ENCODE results near the gene SLC10A1. TPM values are rescaled to one million over a fixed set of nuclear protein-coding genes. Genes with fewer than 3 reads are reported as not detected.

SLC10A1 gene
- total and polyA plus RNA-seq, 2 of the 8 experiments (the other 6 are each of a cell fraction or from before 2014, with no cell fraction given), result not detected

DNA sequence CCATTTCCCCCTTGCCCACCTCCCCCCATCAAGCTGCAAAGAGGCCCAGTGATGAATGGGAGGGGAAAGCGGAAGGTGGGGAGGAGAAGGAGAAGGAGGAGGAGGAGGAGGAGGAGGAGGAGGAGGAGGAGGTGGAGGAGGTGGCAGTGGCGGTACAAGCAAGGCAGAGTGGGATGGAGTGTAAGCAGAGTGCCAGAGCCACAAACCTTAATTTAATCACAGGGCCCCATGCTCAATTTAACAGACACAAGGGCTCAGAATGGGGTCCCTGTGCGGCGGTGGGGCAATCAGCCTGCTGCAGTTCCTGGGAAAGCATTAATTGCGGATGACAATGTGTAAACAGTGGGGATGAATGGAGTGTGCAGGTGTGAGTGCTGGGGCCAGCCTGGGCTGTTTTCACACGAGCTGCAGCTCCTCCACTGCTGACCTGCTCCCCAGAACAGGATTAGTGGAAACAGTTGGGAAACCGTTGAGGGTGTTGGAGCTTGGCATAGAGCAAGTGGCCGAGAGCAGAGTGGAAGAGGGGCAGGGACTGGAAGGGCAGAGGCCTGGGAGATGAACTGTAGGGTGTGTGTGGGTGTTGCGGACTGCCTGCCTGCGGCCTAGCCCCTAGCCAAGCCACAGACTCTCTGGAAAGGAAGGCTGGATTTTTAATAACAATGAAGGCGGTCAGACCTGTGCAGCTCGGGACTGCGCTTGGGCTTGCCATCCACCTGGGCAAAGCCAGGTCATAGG, 45.8 kb upstream of the SLC10A1 start:
- Histone ChIP-seq H3K27me3 (replicated peaks in 1 of 4; ENCODE audit: control insufficient read depth in 3 of 4, extremely low read depth in 1 of 4, insufficient read depth in 3 of 4, low read length in 3 of 4) (no peaks in the 10 kb centered on the region), H3K27ac (ENCODE audit: low read depth, low read length) (no peak overlapping the region), H3K36me3 (ENCODE audit: control insufficient read depth in 2 of 4, insufficient read depth in 4 of 4, low read length in 3 of 4) (no peaks in the 10 kb centered on the region), H3K79me2 (ENCODE audit: control insufficient read depth in 1 of 2, insufficient read depth in 2 of 2, low read length in 2 of 2) (no peaks in the 10 kb centered on the region), H4K20me1 (replicated peaks in 1 of 2; ENCODE audit: control insufficient read depth in 1 of 2, insufficient read depth in 2 of 2, low read length in 2 of 2) (peaks cover 0 to 4% of the 10 kb centered on the region in 2 experiments), H3K4me3 (ENCODE audit: extremely low read depth in 1 of 4, insufficient read depth in 2 of 4, low read depth in 3 of 4, low read length in 4 of 4) (no peak overlapping the region), H3K79me1 (ENCODE audit: low read depth, low read length) (no peaks in the 10 kb centered on the region; the same call in 1 of the 2 replicates), H3K4me2 (ENCODE audit: insufficient read depth in 1 of 2, low read depth in 2 of 2, low read length in 2 of 2) (peak overlapping the region in 1 of 2 experiments; percentile 20; a peak in 1 of 4 replicates), H3K9me3 (ENCODE audit: insufficient read depth in 2 of 2, low read depth in 1 of 2, low read length in 1 of 2) (no peaks in the 10 kb centered on the region), H3K23ac (ENCODE audit: insufficient read length) (no peak overlapping the region), H4K91ac (replicated peaks; ENCODE audit: insufficient read length, low read length) (no peak overlapping the region), H2BK12ac (ENCODE audit: low read depth, low read length) (peak overlapping the region; percentile 14; the same call in 1 of the 2 replicates), H2BK120ac (replicated peaks; ENCODE audit: low read depth, low read length) (peak overlapping the region; percentile 38), H2BK5ac (ENCODE audit: low read depth, low read length) (peak overlapping the region; percentile 67; the same call in 1 of the 2 replicates), H3K4me1 (replicated peaks in 1 of 4; ENCODE audit: control insufficient read depth in 3 of 4, insufficient read depth in 4 of 4, low read length in 3 of 4) (peaks cover 2 to 13% (median 8%) of the 10 kb centered on the region in 4 experiments), H2AFZ (ENCODE audit: low read length) (peak overlapping the region; percentile 92), H4K8ac (ENCODE audit: extremely low read depth, insufficient read depth, low read length) (peak overlapping the region; percentile 38; the same call in 1 of the 2 replicates), H3K14ac (ENCODE audit: insufficient read length) (no peak overlapping the region), H3K4ac (replicated peaks; ENCODE audit: insufficient read length, low read depth, low read length) (no peak overlapping the region), H2BK15ac (ENCODE audit: low read length) (peak overlapping the region; percentile 61), H3K23me2 (ENCODE audit: low read depth, low read length) (peaks cover 6% of the 10 kb centered on the region), H4K5ac (ENCODE audit: insufficient read length, low read depth, low read length) (no peak overlapping the region), H2BK20ac (ENCODE audit: low read length) (0 out of 2 replicates have a peak overlapping the region, but pooled peaks have one; percentile 13), H3K56ac (replicated peaks; ENCODE audit: insufficient read length, low read depth, low read length) (no peak overlapping the region), H3K9ac (replicated peaks in 1 of 4; ENCODE audit: extremely low read depth in 1 of 4, low read depth in 3 of 4, low read length in 3 of 4) (no peak overlapping the region), H3K18ac (ENCODE audit: extremely low read depth, low read length) (0 out of 2 replicates have a peak overlapping the region, but pooled peaks have one; percentile 40), H2AK5ac (ENCODE audit: low read depth, low read length) (no peak overlapping the region)
- TF ChIP-seq POLR2A (IDR thresholded peaks at IDR 0.05; ENCODE audit: control extremely low read depth in 1 of 2, low read depth in 2 of 2, low read length in 2 of 2), result no peak
- no peak for TF ChIP-seq SAP30 (IDR thresholded peaks at IDR 0.05; ENCODE audit: insufficient read depth, insufficient replicate concordance, low read length)
- no peak for TF ChIP-seq NRF1 (IDR thresholded peaks at IDR 0.05; ENCODE audit: low read depth, low read length)
- TF ChIP-seq SP2 (IDR thresholded peaks at IDR 0.05; ENCODE audit: low read length), result no peak
- no peak for TF ChIP-seq CHD2 (IDR thresholded peaks at IDR 0.05; ENCODE audit: low read length)
- TF ChIP-seq CBX5 (IDR thresholded peaks at IDR 0.05; ENCODE audit: low read depth, low read length), result no peak
- no peak for TF ChIP-seq HDAC6 (IDR thresholded peaks at IDR 0.05; ENCODE audit: low read depth, low read length)
- TF ChIP-seq ASH2L (IDR thresholded peaks at IDR 0.05; ENCODE audit: low read length), result no peak
- no peak for TF ChIP-seq TBP (IDR thresholded peaks at IDR 0.05; ENCODE audit: low read depth, low read length)
- no peak for TF ChIP-seq SUZ12 (IDR thresholded peaks at IDR 0.05; ENCODE audit: low read length)
- TF ChIP-seq MAX (IDR thresholded peaks at IDR 0.05), result no peak
- no peak for TF ChIP-seq NANOG (IDR thresholded peaks at IDR 0.05; ENCODE audit: insufficient read depth, low read depth, low read length, poor library complexity, severe bottlenecking)
- no peak for TF ChIP-seq EGR1 (IDR thresholded peaks at IDR 0.05; ENCODE audit: borderline replicate concordance, low read depth, low read length)
- ChIA-PET CTCF (ENCODE audit: partially characterized antibody) (interaction anchor here (0.8 to 2.0 kb wide), 7 partner anchors 23 to 185 kb away, joined by 3 to 7 read pairs (median 3); no protein-coding TSS in a partner anchor), POLR2A (ENCODE audit: partially characterized antibody) (no interaction called here)
- 75% methylated on average over 11 of the region's 13 CpGs; no CpG with 5 or more reads in 1 of the 2 experiments for WGBS, 2 experiments (ENCODE audit: extremely low coverage in 1 of 2, insufficient coverage in 1 of 2, insufficient read length in 1 of 2, insufficient replicate concordance in 2 of 2, low coverage in 1 of 2, low lambda C conversion rate in 2 of 2, missing lambda C conversion rate in 1 of 2)
- no peak for DNase-seq (ENCODE audit: low read depth in 1 of 2, low spot score in 2 of 2)
- FAIRE-seq, result no peak

All from H1 (cell line).